Measurements from ENCODE around the gene PTK7. TPM values are rescaled to one million over a fixed set of nuclear protein-coding genes. Genes with fewer than 3 reads are reported as not detected.
A peak's percentile ranks its signal among the peaks of the same experiment; 100 is the strongest.

The PTK7 gene
- total and polyA plus RNA-seq, 2 experiments from 2014 or later = 46.1 to 147 TPM

DNA sequence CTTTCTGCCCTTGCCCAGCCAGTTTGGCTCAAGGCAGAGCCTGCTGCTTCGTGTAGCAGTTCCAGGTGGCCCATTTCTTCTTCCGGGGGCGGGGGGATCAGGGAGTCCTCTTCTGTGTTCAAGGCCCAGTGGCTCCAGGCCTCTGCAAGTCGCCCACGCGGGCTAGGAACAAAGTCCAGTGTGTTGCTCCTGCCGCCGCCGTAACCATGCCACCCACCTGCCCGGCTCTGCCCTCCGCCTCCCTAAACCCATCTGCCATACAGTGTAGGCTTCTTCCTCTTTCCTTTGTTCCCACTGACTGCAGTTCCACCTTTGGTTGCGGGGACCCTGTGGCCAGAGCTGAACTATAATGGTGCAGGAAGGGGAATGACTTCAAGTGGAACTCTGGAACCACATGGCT is 51.1 kb downstream of the PTK7 start (continued):
- no peak for TF ChIP-seq JUNB (IDR thresholded peaks at IDR 0.05; ENCODE audit: unreplicated experiment)
- TF ChIP-seq, protein P1, sequence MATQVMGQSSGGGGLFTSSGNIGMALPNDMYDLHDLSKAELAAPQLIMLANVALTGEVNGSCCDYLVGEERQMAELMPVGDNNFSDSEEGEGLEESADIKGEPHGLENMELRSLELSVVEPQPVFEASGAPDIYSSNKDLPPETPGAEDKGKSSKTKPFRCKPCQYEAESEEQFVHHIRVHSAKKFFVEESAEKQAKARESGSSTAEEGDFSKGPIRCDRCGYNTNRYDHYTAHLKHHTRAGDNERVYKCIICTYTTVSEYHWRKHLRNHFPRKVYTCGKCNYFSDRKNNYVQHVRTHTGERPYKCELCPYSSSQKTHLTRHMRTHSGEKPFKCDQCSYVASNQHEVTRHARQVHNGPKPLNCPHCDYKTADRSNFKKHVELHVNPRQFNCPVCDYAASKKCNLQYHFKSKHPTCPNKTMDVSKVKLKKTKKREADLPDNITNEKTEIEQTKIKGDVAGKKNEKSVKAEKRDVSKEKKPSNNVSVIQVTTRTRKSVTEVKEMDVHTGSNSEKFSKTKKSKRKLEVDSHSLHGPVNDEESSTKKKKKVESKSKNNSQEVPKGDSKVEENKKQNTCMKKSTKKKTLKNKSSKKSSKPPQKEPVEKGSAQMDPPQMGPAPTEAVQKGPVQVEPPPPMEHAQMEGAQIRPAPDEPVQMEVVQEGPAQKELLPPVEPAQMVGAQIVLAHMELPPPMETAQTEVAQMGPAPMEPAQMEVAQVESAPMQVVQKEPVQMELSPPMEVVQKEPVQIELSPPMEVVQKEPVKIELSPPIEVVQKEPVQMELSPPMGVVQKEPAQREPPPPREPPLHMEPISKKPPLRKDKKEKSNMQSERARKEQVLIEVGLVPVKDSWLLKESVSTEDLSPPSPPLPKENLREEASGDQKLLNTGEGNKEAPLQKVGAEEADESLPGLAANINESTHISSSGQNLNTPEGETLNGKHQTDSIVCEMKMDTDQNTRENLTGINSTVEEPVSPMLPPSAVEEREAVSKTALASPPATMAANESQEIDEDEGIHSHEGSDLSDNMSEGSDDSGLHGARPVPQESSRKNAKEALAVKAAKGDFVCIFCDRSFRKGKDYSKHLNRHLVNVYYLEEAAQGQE (IDR thresholded peaks at IDR 0.05; ENCODE audit: unreplicated experiment) = no peak

DNA sequence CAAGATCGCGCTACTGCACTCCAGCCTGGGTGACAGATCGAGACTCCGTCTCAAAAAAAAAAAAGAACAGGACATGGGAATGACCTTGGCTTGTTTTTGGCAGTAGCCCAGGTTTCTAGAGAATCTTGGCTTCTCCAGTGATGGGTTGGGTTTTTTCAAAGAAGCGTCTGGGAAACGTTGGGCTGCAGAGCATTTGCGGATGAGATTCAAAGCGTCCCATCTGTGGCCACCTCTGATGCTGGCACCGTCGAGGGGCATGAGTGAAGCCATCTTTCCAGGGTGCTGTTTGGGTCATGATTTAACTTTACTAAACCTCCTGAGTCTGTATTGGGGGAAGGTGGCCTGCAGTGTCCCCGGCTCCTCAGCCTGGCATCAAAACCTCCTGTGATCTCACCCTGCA is 51.8 kb downstream of the PTK7 start:
- Mint-ChIP-seq H3K27me3 (ENCODE audit: insufficient read depth, low read depth, poor library complexity) (peaks cover 24% of the 10 kb centered on the region), H3K36me3 (ENCODE audit: low read depth) (peaks cover 20% of the 10 kb centered on the region), H3K9me3 (no peaks in the 10 kb centered on the region; the same call in 2 of the 3 replicates), H3K27ac (peak overlapping the region; percentile 64), H3K4me1 (peaks cover 36% of the 10 kb centered on the region), H3K4me3 (no peak overlapping the region)
- Histone ChIP-seq H4K20me1 (replicated peaks; ENCODE audit: insufficient read depth) (peaks cover 6% of the 10 kb centered on the region; the same call in 1 of the 2 replicates), H3K4me1 (ENCODE audit: insufficient read depth) (peaks cover 10% of the 10 kb centered on the region), H3K9me2 (ENCODE audit: insufficient read depth) (no peaks in the 10 kb centered on the region), H3K79me2 (replicated peaks; ENCODE audit: insufficient read depth) (peaks cover 51% of the 10 kb centered on the region), H3F3A (replicated peaks; ENCODE audit: low read depth) (no peaks in the 10 kb centered on the region), H3K4me2 (no peak overlapping the region), H2AFZ (no peak overlapping the region), H3K27me3 (ENCODE audit: insufficient read depth) (no peaks in the 10 kb centered on the region), H3K27ac (ENCODE audit: low read depth) (no peak overlapping the region), H3K36me3 (ENCODE audit: insufficient read depth) (no peaks in the 10 kb centered on the region), H3K4me3 (no peak overlapping the region)
- no peak for DNase-seq (ENCODE audit: low spot score)
- no peak for ATAC-seq
- TF ChIP-seq, protein P2, sequence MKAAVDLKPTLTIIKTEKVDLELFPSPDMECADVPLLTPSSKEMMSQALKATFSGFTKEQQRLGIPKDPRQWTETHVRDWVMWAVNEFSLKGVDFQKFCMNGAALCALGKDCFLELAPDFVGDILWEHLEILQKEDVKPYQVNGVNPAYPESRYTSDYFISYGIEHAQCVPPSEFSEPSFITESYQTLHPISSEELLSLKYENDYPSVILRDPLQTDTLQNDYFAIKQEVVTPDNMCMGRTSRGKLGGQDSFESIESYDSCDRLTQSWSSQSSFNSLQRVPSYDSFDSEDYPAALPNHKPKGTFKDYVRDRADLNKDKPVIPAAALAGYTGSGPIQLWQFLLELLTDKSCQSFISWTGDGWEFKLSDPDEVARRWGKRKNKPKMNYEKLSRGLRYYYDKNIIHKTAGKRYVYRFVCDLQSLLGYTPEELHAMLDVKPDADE (IDR thresholded peaks at IDR 0.05) = no peak
- TF ChIP-seq, protein P3, sequence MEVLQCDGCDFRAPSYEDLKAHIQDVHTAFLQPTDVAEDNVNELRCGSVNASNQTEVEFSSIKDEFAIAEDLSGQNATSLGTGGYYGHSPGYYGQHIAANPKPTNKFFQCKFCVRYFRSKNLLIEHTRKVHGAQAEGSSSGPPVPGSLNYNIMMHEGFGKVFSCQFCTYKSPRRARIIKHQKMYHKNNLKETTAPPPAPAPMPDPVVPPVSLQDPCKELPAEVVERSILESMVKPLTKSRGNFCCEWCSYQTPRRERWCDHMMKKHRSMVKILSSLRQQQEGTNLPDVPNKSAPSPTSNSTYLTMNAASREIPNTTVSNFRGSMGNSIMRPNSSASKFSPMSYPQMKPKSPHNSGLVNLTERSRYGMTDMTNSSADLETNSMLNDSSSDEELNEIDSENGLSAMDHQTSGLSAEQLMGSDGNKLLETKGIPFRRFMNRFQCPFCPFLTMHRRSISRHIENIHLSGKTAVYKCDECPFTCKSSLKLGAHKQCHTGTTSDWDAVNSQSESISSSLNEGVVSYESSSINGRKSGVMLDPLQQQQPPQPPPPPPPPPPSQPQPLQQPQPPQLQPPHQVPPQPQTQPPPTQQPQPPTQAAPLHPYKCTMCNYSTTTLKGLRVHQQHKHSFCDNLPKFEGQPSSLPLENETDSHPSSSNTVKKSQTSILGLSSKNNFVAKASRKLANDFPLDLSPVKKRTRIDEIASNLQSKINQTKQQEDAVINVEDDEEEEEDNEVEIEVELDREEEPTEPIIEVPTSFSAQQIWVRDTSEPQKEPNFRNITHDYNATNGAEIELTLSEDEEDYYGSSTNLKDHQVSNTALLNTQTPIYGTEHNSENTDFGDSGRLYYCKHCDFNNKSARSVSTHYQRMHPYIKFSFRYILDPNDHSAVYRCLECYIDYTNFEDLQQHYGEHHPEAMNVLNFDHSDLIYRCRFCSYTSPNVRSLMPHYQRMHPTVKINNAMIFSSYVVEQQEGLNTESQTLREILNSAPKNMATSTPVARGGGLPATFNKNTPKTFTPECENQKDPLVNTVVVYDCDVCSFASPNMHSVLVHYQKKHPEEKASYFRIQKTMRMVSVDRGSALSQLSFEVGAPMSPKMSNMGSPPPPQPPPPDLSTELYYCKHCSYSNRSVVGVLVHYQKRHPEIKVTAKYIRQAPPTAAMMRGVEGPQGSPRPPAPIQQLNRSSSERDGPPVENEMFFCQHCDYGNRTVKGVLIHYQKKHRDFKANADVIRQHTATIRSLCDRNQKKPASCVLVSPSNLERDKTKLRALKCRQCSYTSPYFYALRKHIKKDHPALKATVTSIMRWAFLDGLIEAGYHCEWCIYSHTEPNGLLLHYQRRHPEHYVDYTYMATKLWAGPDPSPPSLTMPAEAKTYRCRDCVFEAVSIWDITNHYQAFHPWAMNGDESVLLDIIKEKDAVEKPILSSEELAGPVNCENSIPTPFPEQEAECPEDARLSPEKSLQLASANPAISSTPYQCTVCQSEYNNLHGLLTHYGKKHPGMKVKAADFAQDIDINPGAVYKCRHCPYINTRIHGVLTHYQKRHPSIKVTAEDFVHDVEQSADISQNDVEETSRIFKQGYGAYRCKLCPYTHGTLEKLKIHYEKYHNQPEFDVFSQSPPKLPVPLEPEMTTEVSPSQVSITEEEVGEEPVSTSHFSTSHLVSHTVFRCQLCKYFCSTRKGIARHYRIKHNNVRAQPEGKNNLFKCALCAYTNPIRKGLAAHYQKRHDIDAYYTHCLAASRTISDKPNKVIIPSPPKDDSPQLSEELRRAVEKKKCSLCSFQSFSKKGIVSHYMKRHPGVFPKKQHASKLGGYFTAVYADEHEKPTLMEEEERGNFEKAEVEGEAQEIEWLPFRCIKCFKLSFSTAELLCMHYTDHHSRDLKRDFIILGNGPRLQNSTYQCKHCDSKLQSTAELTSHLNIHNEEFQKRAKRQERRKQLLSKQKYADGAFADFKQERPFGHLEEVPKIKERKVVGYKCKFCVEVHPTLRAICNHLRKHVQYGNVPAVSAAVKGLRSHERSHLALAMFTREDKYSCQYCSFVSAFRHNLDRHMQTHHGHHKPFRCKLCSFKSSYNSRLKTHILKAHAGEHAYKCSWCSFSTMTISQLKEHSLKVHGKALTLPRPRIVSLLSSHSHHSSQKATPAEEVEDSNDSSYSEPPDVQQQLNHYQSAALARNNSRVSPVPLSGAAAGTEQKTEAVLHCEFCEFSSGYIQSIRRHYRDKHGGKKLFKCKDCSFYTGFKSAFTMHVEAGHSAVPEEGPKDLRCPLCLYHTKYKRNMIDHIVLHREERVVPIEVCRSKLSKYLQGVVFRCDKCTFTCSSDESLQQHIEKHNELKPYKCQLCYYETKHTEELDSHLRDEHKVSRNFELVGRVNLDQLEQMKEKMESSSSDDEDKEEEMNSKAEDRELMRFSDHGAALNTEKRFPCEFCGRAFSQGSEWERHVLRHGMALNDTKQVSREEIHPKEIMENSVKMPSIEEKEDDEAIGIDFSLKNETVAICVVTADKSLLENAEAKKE (CRISPR knock-in tag; IDR thresholded peaks at IDR 0.05) = no peak
- TF ChIP-seq NANOG (IDR thresholded peaks at IDR 0.05; ENCODE audit: borderline replicate concordance) (no peak), ZNF114 (CRISPR knock-in tag; IDR thresholded peaks at IDR 0.05) (no peak), EZH2phosphoT487 (IDR thresholded peaks at IDR 0.05; ENCODE audit: unreplicated experiment) (no peak), ZNF331 (CRISPR knock-in tag; IDR thresholded peaks at IDR 0.05; ENCODE audit: low read depth) (no peak), CREB1 (CRISPR knock-in tag; IDR thresholded peaks at IDR 0.05; ENCODE audit: low read depth) (no peak), POLR2AphosphoS5 (IDR thresholded peaks at IDR 0.05; ENCODE audit: low read depth) (no peak)
- TF ChIP-seq, protein P1 (IDR thresholded peaks at IDR 0.05; ENCODE audit: unreplicated experiment) = no peak

Data from GM23338 (cell line).